ENCODE results near the gene HIGD1A.

The HIGD1A gene

GRCh38 chr3:42753757-42754156 lies 50.5 kb downstream of the HIGD1A start:
- no peak for DNase-seq

- no peak for DNase-seq
These were observed 51.3 kb downstream of the HIGD1A start for GRCh38 chr3:42752961-42753360.

- DNase-seq, result no peak
These were observed 51.8 kb downstream of the HIGD1A start for GRCh38 chr3:42752441-42752840.

- DNase-seq, result no peak
These were observed 52.7 kb downstream of the HIGD1A start for GRCh38 chr3:42751609-42752008.

GRCh38 chr3:42750834-42751233 lies 53.5 kb downstream of the HIGD1A start:
- no peak for DNase-seq

- no peak for DNase-seq
These were observed 54.5 kb downstream of the HIGD1A start for GRCh38 chr3:42749753-42750231.

- DNase-seq, result no peak
These were observed 55.1 kb downstream of the HIGD1A start for GRCh38 chr3:42749025-42749752.

GRCh38 chr3:42747581-42747980 lies 56.7 kb downstream of the HIGD1A start:
- no peak for DNase-seq

GRCh38 chr3:42746455-42747450 lies 57.5 kb downstream of the HIGD1A start:
- DNase-seq, result no peak

GRCh38 chr3:42745776-42746454 lies 58.4 kb downstream of the HIGD1A start:
- no peak for DNase-seq

GRCh38 chr3:42745291-42745745 lies 59.0 kb downstream of the HIGD1A start:
- no peak for DNase-seq

- no peak for DNase-seq
These were observed 60.9 kb downstream of the HIGD1A start for GRCh38 chr3:42743204-42743995.

GRCh38 chr3:42742688-42743087 lies 61.6 kb downstream of the HIGD1A start:
- no peak for DNase-seq

- no peak for DNase-seq
These were observed 62.0 kb downstream of the HIGD1A start for GRCh38 chr3:42742259-42742658.

GRCh38 chr3:42741796-42742195 lies 62.5 kb downstream of the HIGD1A start:
- no peak for DNase-seq

- DNase-seq, result no peak
These were observed 64.7 kb downstream of the HIGD1A start for GRCh38 chr3:42739401-42740158.

GRCh38 chr3:42736531-42736930 lies 67.8 kb downstream of the HIGD1A start:
- DNase-seq, result no peak

GRCh38 chr3:42736081-42736480 lies 68.2 kb downstream of the HIGD1A start:
- no peak for DNase-seq

GRCh38 chr3:42735615-42736014 lies 68.7 kb downstream of the HIGD1A start:
- DNase-seq, result no peak

- DNase-seq, result no peak
These were observed 69.3 kb downstream of the HIGD1A start for GRCh38 chr3:42735019-42735418.

- DNase-seq, result no peak
These were observed 69.9 kb downstream of the HIGD1A start for GRCh38 chr3:42734263-42734860.
